ENCODE data around the gene DGKQ. TPM values are rescaled to one million over a fixed set of nuclear protein-coding genes. Genes with fewer than 3 reads are reported as not detected.

Gene DGKQ
- total RNA-seq, 1 experiment from 2014 or later: 12.4 TPM

GRCh38 chr4:970854-971520 is 2.4 kb downstream of the DGKQ start:
- no peak overlapping the region for H3K4me3 Mint-ChIP-seq
- H3K36me3 Mint-ChIP-seq (ENCODE audit: insufficient read depth in 1 of 3, low read depth in 3 of 3): no peaks in the 10 kb centered on the region
- peaks cover 3% of the 10 kb centered on the region; the same call in 1 of the 2 replicates for H3K27me3 ChIP-seq (ENCODE audit: insufficient read depth, low read length)

More at GRCh38 chr4:970854-971520, 2.4 kb downstream of the DGKQ start:
- Histone ChIP-seq H3K79me1 (ENCODE audit: insufficient read depth, low read depth, low read length, poor library complexity, severe bottlenecking) (no peaks in the 10 kb centered on the region), H2AFZ (ENCODE audit: low read length) (no peak overlapping the region), H3T11ph (ENCODE audit: low read length) (no peak overlapping the region), H3K27ac (ENCODE audit: insufficient read length, low read depth, low read length) (no peak overlapping the region), H3K9ac (ENCODE audit: extremely low read depth, insufficient read length, low read length) (no peak overlapping the region), H2BK20ac (ENCODE audit: low read depth, low read length, poor library complexity, severe bottlenecking) (no peak overlapping the region), H2BK15ac (ENCODE audit: low read depth, low read length) (no peak overlapping the region), H4K91ac (ENCODE audit: insufficient read length, low read depth, low read length) (no peak overlapping the region), H3K4me1 (ENCODE audit: insufficient read depth, low read length) (no peaks in the 10 kb centered on the region), H4K8ac (replicated peaks; ENCODE audit: insufficient read length, low read depth, low read length) (no peak overlapping the region), H2BK5ac (ENCODE audit: insufficient read length, low read length) (no peak overlapping the region), H3K4me2 (ENCODE audit: insufficient read depth, insufficient read length, low read length) (no peak overlapping the region), H2BK12ac (ENCODE audit: insufficient read length, low read depth, low read length) (no peak overlapping the region), H3K9me3 (ENCODE audit: control insufficient read depth, low read depth, low read length) (no peaks in the 10 kb centered on the region), H4K20me1 (ENCODE audit: control insufficient read depth, insufficient read depth, insufficient read length) (no peaks in the 10 kb centered on the region), H4K5ac (ENCODE audit: insufficient read length, low read depth, low read length) (no peak overlapping the region), H3K23me2 (ENCODE audit: insufficient read length, low read depth, low read length, poor library complexity, severe bottlenecking) (peaks cover 5% of the 10 kb centered on the region), H3K4ac (ENCODE audit: low read depth, low read length) (no peak overlapping the region), H3K18ac (ENCODE audit: insufficient read length, low read depth, low read length) (no peak overlapping the region), H3K14ac (ENCODE audit: insufficient read depth, low read length) (no peak overlapping the region), H3K56ac (ENCODE audit: insufficient read length, low read depth, low read length) (no peak overlapping the region), H2AK5ac (ENCODE audit: insufficient read length, low read length) (no peak overlapping the region), H2BK120ac (ENCODE audit: low read depth, low read length, poor library complexity, severe bottlenecking) (no peak overlapping the region), H3K79me2 (ENCODE audit: insufficient read depth, low read length) (no peaks in the 10 kb centered on the region), H3K23ac (ENCODE audit: insufficient read length, low read depth, low read length) (no peak overlapping the region)
- H3K27me3 Mint-ChIP-seq (ENCODE audit: low read depth): peaks cover 21% of the 10 kb centered on the region
- no peak overlapping the region for H3K27ac Mint-ChIP-seq
- WGBS (ENCODE audit: extremely low coverage, insufficient read length, low lambda C conversion rate): no CpG with 5 or more reads among the region's 17 CpGs
- H3K9me3 Mint-ChIP-seq: peaks cover 5 to 8% of the 10 kb centered on the region in 2 experiments; a peak in 3 of 5 replicates
- no peak for DNase-seq
- H3K4me1 Mint-ChIP-seq: peaks cover 0 to 2% of the 10 kb centered on the region in 2 experiments; a peak in 1 of 4 replicates
- TF ChIP-seq CTCF (conservative IDR thresholded peaks at IDR 0.05): no peak

All from H9 (cell line).